Anterior cingulate cortex (tissue), 58 donors: ENCODE measurements around the gene MORC3.
A peak's percentile ranks its signal among the peaks of the same experiment; 100 is the strongest.
"Not testable (repeated sequence)": the region's sequence is repeated elsewhere in the genome, so short reads cannot be mapped to it uniquely, and the experiment has no call there.

Experiments
- DNase-seq, 58 donors: peaks; one replicate each; lab custom pipeline; 2025; lab: John Stamatoyannopoulos, UW

Gene MORC3, protein sequence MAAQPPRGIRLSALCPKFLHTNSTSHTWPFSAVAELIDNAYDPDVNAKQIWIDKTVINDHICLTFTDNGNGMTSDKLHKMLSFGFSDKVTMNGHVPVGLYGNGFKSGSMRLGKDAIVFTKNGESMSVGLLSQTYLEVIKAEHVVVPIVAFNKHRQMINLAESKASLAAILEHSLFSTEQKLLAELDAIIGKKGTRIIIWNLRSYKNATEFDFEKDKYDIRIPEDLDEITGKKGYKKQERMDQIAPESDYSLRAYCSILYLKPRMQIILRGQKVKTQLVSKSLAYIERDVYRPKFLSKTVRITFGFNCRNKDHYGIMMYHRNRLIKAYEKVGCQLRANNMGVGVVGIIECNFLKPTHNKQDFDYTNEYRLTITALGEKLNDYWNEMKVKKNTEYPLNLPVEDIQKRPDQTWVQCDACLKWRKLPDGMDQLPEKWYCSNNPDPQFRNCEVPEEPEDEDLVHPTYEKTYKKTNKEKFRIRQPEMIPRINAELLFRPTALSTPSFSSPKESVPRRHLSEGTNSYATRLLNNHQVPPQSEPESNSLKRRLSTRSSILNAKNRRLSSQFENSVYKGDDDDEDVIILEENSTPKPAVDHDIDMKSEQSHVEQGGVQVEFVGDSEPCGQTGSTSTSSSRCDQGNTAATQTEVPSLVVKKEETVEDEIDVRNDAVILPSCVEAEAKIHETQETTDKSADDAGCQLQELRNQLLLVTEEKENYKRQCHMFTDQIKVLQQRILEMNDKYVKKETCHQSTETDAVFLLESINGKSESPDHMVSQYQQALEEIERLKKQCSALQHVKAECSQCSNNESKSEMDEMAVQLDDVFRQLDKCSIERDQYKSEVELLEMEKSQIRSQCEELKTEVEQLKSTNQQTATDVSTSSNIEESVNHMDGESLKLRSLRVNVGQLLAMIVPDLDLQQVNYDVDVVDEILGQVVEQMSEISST

GRCh38 chr21:36319767-36320420 lies at the start of gene MORC3:
TSS of gene MORC3 (plus strand) at chr21:36320197. CDS start at chr21:36320265, 68 bp downstream.
- peak; percentile 74 to 99 (median 97) for DNase-seq

GRCh38 chr21:36270786-36271695 lies 49.0 kb upstream of the MORC3 start:
- not testable (repeated sequence) for DNase-seq

- DNase-seq: no peak
Measured at GRCh38 chr21:36274128-36274527, 45.9 kb upstream of the MORC3 start.

DNA sequence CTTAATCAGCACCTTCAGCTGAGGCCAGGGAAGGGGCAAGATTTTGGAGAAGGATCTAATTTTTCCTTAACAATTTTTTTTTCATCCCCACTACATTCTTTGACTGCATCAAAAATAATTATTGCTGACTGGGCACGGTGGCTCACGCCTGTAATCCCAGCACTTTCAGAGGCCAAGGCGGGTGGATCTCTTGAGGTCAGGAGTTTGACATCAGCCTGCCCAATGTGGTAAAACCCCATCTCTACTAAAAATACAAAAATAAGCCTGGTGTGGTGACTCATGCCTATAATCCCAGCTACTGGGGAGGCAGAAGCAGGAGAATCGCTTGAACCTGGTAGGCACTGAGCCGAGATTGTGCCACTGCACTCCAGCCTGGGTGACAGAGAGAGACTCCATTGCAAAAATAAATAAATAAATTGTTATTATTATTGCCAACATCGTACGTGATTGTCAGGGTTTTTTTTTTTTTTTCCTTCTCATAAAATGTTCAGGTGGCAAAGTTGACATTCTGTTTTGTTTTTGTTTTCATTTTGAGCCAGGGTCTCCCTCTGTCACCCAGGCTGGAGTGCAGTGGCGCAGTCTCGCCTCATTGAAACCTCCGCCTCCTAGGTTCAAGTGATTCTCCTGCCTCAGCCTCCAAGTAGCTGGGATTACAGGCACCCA lies 37.3 kb upstream of the MORC3 start:
- DNase-seq: no peak

- DNase-seq: not testable (repeated sequence)
Measured at GRCh38 chr21:36283231-36283622, 36.8 kb upstream of the MORC3 start.

GRCh38 chr21:36288651-36289243 lies 31.2 kb upstream of the MORC3 start:
- no peak for DNase-seq

- no peak for DNase-seq
Measured at GRCh38 chr21:36291509-36291908, 28.5 kb upstream of the MORC3 start.

- no peak for DNase-seq
Measured at GRCh38 chr21:36297406-36297937, 22.5 kb upstream of the MORC3 start.

DNA sequence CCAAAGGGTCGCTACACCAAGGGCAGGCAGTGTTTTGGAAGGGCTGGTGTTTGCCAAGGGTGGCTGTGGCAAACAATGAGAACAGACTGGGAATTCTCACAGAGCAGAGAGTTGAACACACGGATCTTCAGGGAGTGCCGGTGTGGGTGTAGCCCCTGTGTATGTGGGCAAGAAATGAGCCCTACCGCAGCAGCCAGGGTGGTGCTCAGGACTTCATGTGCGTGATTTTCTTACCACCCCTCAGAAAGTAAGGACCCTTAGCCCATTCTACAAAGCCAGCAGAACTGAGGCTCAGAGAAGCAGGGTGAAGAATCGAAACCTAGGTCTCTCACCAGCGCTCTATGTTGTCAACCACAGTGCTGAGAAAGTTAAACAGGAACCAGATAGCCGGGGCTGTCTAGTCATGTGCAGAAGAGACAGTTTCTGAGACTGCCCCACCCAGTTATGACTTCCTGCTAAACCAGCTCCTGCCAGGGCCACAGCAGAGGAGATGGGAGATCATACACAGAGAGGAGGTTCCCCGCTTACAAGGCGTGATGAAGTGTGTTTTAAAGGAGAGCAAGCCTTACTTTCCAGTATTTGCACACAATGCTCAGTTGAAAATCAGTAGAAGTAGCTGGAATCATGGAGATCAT lies 21.9 kb upstream of the MORC3 start:
- peak in 7 of 58 donors; percentile 1 to 47 (median 5) for DNase-seq

- no peak for DNase-seq
Measured at GRCh38 chr21:36306872-36307534, 13.0 kb upstream of the MORC3 start.

DNA sequence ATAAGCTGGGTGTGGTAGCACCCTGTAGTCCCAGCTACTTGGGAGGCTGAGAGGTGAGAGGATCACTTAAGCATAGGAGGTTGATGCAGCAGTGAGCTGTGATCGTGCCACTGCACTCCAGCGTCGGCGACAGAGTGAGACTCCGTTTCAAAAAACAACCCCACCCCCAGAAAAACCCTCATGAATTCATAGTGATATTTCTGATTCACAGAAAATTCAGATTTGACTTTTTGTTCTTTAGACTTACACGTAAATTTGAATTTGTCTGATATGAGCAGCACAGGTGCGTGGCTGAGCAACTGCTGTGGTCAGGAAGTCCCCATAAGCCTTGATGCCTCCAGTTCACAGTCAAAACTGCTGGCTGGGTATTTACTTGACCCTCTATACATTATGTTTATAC lies 10.0 kb upstream of the MORC3 start:
- DNase-seq: no peak

- DNase-seq: not testable (repeated sequence)
Measured at GRCh38 chr21:36313446-36313845, 6.6 kb upstream of the MORC3 start.

DNA sequence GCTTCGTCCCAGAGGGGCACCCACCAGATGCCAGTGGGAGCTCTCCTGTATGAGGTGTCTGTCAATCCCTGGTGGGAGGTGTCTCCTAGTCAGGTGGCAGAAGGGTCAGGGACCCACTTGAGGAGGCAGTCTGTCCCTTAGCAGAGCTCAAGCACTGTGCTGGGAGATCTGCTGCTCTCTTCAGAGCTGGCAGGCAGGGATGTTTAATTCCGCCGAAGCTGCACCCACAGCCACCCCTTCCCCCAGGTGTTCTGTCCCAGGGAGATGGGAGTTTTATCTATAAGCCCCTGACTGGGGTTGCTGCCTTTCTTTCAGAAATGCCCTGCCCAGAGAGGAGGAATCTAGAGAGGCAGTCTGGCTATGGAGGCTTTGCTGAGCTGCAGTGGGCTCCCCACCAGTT lies 4.0 kb upstream of the MORC3 start:
- not testable (repeated sequence) for DNase-seq

DNA sequence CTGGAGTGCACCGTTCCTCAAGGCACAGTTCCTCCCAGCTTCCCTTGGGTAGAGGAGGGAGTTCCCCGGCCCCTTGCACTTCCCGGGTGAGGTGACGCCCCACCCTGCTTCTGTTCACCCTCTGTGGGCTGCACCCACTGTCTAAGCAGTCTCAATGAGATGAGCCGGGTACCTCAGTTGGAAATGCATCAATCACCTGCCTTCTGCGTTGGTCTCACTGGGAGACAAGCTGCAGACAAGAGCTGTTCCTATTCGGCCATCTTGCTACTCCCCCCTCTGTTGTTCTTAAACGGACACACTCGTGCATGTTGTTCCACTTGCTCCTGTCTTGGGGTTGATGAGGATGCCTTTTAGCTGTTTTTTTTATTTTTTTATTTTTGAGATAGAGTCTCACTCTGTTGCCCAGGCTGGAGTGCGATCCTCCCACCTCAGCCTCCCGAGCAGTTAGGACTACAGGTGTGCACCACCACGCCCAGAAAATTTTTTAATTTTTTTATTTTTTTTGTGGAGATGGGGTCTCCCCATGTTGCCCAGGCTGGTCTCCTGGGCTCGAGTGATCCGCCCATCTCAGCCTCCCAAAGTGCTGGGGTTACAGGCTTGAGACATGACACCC lies 3.0 kb upstream of the MORC3 start:
- DNase-seq: no peak

DNA sequence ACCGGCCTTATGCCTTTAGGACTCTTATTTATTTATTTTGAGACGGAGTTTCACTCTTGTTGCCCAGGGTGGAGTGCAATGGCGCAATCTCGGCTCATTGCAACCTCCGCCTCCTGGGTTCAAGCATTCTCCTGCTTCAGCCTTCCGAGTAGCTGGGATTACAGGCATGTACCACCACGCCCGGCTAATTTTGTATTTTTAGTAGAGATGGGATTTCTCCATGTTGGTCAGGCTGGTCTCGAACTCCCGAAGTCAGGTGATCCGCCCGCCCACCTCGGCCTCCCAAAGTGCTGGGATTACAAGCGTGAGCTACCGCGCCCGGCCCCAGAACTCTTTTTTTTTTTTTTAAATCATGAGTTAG lies 611 bp upstream of the MORC3 start:
- peak in 2 of 58 donors; percentile 38 to 41 for DNase-seq

- DNase-seq: peak in 49 of 58 donors; percentile 31 to 89 (median 75)
Measured at GRCh38 chr21:36320421-36321324, 676 bp downstream of the MORC3 start.
